IMR-90 (cell line): Measurements from ENCODE around the gene DLL1. TPM values are rescaled to one million over a fixed set of nuclear protein-coding genes. Genes with fewer than 3 reads are reported as not detected.

Source experiments
- ATAC-seq: fragments of 200-7000 bp; cut with Tn5 transposase; 2 replicates; pipeline ENCODE4 v1.9.1; 2020; ENCODE audit warnings: low read depth, mild to moderate bottlenecking, moderate library complexity
- BruUV-seq: library from RNA; stranded (reverse); fragments of 400-500 nt; replicated peaks from 2 replicates; lab custom pipeline; 2021; lab: Mats Ljungman, UMichigan
- CTCF ChIA-PET: fragments of 300-600 bp; formaldehyde crosslinking; extraction: SDS; loops from one replicate; lab custom pipeline; 2021; ENCODE audit warnings: antibody characterized with exemption; lab: Yijun Ruan, JAX
- POLR2A ChIA-PET: fragments of 300-600 bp; sonication (Branson Sonifier 250); formaldehyde crosslinking; loops from one replicate; lab custom pipeline; 2022; ENCODE audit warnings: antibody characterized with exemption; ENCODE audit not compliant: unreplicated experiment; lab: Charles Lee
- DNase-seq: peaks from one replicate; pipeline ENCODE4 v3.0.0; 2013
- H2AFZ ChIP-seq: replicated peaks from 2 replicates; pipeline ENCODE3; 2013; ENCODE audit warnings: low read length, mild to moderate bottlenecking; ENCODE audit not compliant: poor library complexity
- H2AK5ac ChIP-seq: 2 replicates; pipeline ENCODE4 v1.6.1; 2013; ENCODE audit warnings: low read depth, low read length, inconsistent platforms
- H2AK9ac ChIP-seq: replicated peaks from 2 replicates; pipeline ENCODE3; 2013; ENCODE audit warnings: mild to moderate bottlenecking, low read depth, low read length, moderate library complexity; ENCODE audit not compliant: poor library complexity
- H2BK120ac ChIP-seq: 2 replicates; pipeline ENCODE4 v1.6.1; 2013; ENCODE audit warnings: low read depth, low read length, inconsistent platforms
- H2BK15ac ChIP-seq: 3 replicates; pipeline ENCODE4 v1.6.1; 2013; ENCODE audit warnings: low read depth, low read length, inconsistent platforms
- H2BK20ac ChIP-seq: 2 replicates; pipeline ENCODE4 v1.6.1; 2013; ENCODE audit warnings: low read depth, mild to moderate bottlenecking, inconsistent platforms, low read length, moderate library complexity
- H2BK5ac ChIP-seq: 2 replicates; pipeline ENCODE4 v1.6.1; 2013; ENCODE audit warnings: mild to moderate bottlenecking, low read depth, low read length, inconsistent platforms; ENCODE audit not compliant: poor library complexity, severe bottlenecking
- H3K14ac ChIP-seq: replicated peaks from 2 replicates; pipeline ENCODE4 v1.6.1; 2013; ENCODE audit warnings: low read depth, low read length, inconsistent platforms
- H3K18ac ChIP-seq: 2 replicates; pipeline ENCODE4 v1.6.1; 2013; ENCODE audit warnings: low read depth, low read length, control low read depth
- H3K23ac ChIP-seq: 2 replicates; pipeline ENCODE4 v1.6.1; 2013; ENCODE audit warnings: low read depth, low read length, inconsistent platforms
- H3K27ac ChIP-seq: 2 replicates; pipeline ENCODE4 v1.5.1; 2013; ENCODE audit warnings: mild to moderate bottlenecking, control low read depth, low read length; ENCODE audit not compliant: insufficient read depth
- H3K27me3 ChIP-seq: 2 replicates; pipeline ENCODE4 v1.6.1; 2013; ENCODE audit warnings: low read length; ENCODE audit not compliant: control insufficient read depth, insufficient read depth
- H3K36me3 ChIP-seq: 2 replicates; pipeline ENCODE4 v1.6.1; 2013; ENCODE audit warnings: low read length, mixed read lengths; ENCODE audit not compliant: control insufficient read depth, insufficient read depth
- H3K4ac ChIP-seq: 2 replicates; pipeline ENCODE4 v1.6.1; 2013; ENCODE audit warnings: low read depth, low read length, inconsistent platforms
- H3K4me1 ChIP-seq: 2 replicates; pipeline ENCODE4 v1.6.1; 2013; ENCODE audit warnings: low read length, mixed read lengths; ENCODE audit not compliant: control insufficient read depth, insufficient read depth
- H3K4me2 ChIP-seq: 2 replicates; pipeline ENCODE4 v1.6.1; 2013; ENCODE audit warnings: low read depth, mild to moderate bottlenecking, control low read depth, low read length, moderate library complexity
- H3K4me3 ChIP-seq: 2 replicates; pipeline ENCODE4 v1.5.1; 2013; ENCODE audit warnings: low read depth, mild to moderate bottlenecking, control low read depth, low read length, moderate library complexity; ENCODE audit not compliant: insufficient read depth
- H3K56ac ChIP-seq: 2 replicates; pipeline ENCODE4 v1.6.1; 2013; ENCODE audit warnings: low read length, inconsistent platforms; ENCODE audit not compliant: insufficient read depth; ENCODE audit errors: extremely low read depth
- H3K79me1 ChIP-seq, 2 experiments: 2 replicates each; pipeline ENCODE4 v1.6.1; 2013; ENCODE audit warnings: low read length in 2 of 2, inconsistent platforms in 1 of 2, low read depth in 1 of 2
- H3K9ac ChIP-seq: 2 replicates; pipeline ENCODE4 v1.6.1; 2013; ENCODE audit warnings: low read depth, low read length, control low read depth
- H3K9me1 ChIP-seq: 2 replicates; pipeline ENCODE4 v1.6.1; 2013; ENCODE audit warnings: low read length, inconsistent platforms; ENCODE audit not compliant: insufficient read depth
- H3K9me3 ChIP-seq: 2 replicates; pipeline ENCODE4 v1.6.1; 2013; ENCODE audit warnings: low read length; ENCODE audit not compliant: control insufficient read depth, insufficient read depth
- H4K20me1 ChIP-seq: 2 replicates; pipeline ENCODE4 v1.6.1; 2013; ENCODE audit warnings: low read length, inconsistent platforms; ENCODE audit not compliant: insufficient read depth
- H4K5ac ChIP-seq: 2 replicates; pipeline ENCODE4 v1.6.1; 2013; ENCODE audit warnings: mild to moderate bottlenecking, low read depth, low read length, control low read depth
- H4K8ac ChIP-seq, 2 experiments: 2 replicates each; pipeline ENCODE4 v1.6.1; 2013; ENCODE audit warnings: low read depth in 2 of 2, low read length in 2 of 2, control low read depth in 1 of 2, inconsistent platforms in 1 of 2
- H4K91ac ChIP-seq: 2 replicates; pipeline ENCODE4 v1.6.1; 2013; ENCODE audit warnings: low read depth, low read length, inconsistent platforms; ENCODE audit not compliant: insufficient read depth
- MAFK ChIP-seq: IDR thresholded peaks from 2 replicates; pipeline ENCODE4 v1.6.1; 2012; ENCODE audit warnings: low read depth, low read length, improper control_type of control experiment
- SMC3 ChIP-seq: fragments of 150-350 bp; IDR thresholded peaks from 2 replicates; pipeline ENCODE4 v1.6.1; 2016; ENCODE audit warnings: low read depth, mild to moderate bottlenecking, antibody characterized with exemption, low read length, moderate library complexity
- WGBS, 2 experiments: methylation state at CpG; one replicate each; pipeline versions ENCODE4 v1.1.5 to v1.1.7; 2013; ENCODE audit warnings: missing lambda C conversion rate in 2 of 2; ENCODE audit not compliant: insufficient read length in 1 of 2; ENCODE audit errors: extremely low coverage in 2 of 2; 5-methylcytosine and 5-hydroxymethylcytosine counted together
- dilution Hi-C: fragments of 300-500 bp; cut with HindIII; formaldehyde crosslinking; loops from one replicate; pipeline ENCODE4 v1.14.3; 2018; ENCODE audit warnings: low sequenced_read_pairs; ENCODE audit not compliant: unreplicated experiment
- in situ Hi-C: fragments of 300-500 bp; cut with MboI; formaldehyde crosslinking; loops from 3 replicates; pipeline ENCODE4 v1.14.3; 2019; ENCODE audit warnings: low sequenced_read_pairs, inconsistent platforms, mixed read lengths
- intact Hi-C: fragments of 100-400 bp; cut with micrococcal nuclease; formaldehyde crosslinking; loops from 2 replicates; pipeline ENCODE4 v1.10.0; 2022
- polyA plus RNA-seq, 3 experiments: library from polyadenylated mRNA; depleted of rRNA; stranded (reverse); fragments of >200 nt; gene quantifications; 2 replicates each; pipeline ENCODE4 v1.2.3, GENCODE V29; 2012; ENCODE audit warnings: low replicate concordance in 1 of 3
- total RNA-seq: library from RNA; depleted of rRNA; stranded (reverse); fragments of >200 nt; gene quantifications from 2 replicates; pipeline ENCODE4 v1.2.3, GENCODE V29; 2012

Gene DLL1
- total and polyA plus RNA-seq, 2 of the 4 experiments (the other 2 are of a cell fraction) = under 0.01 to 0.31 TPM

DNA sequence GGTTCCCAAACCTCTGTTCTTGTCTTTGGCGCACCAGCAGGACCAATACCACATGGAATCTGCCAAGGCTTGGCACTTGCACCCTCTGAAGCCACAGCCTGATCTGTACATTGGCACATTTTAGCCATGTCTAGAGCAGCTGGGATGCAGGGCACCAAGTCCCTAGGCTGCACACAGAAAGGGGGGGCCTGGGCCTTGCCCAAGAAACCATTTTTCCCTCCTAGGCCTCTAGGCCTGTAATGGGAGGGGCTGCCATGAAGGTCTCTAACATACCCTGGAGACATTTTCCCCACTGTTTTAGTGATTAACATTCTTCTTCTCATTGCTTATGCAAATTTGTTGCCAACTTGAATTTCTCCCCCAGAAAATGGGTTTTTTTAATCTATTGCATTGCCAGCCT is 10.3 kb upstream of the DLL1 start:
- in situ Hi-C loops = loop anchor here (10.0 kb wide), 1 partner anchor 506 kb away; no protein-coding TSS in a partner anchor
- no peak overlapping the region for H3K14ac ChIP-seq
- no peak overlapping the region for H3K18ac ChIP-seq
- H2BK20ac ChIP-seq = no peak overlapping the region
- H2BK5ac ChIP-seq = no peak overlapping the region
- no peak overlapping the region for H3K4me2 ChIP-seq
- intact Hi-C loops = no loop called here
- H3K9me1 ChIP-seq = peaks cover 8% of the 10 kb centered on the region
- no peak for DNase-seq
- WGBS, 2 experiments = no CpG with 5 or more reads among the region's 1 CpG
- no peak overlapping the region for H4K5ac ChIP-seq
- H3K9me3 ChIP-seq = peaks cover 7% of the 10 kb centered on the region; the same call in 1 of the 2 replicates
- H2AK9ac ChIP-seq = no peak overlapping the region
- POLR2A ChIA-PET = no interaction called here
- no peak overlapping the region for H2AFZ ChIP-seq
- no TSS peak for BruUV-seq
- CTCF ChIA-PET = no interaction called here
- H3K36me3 ChIP-seq = no peaks in the 10 kb centered on the region
- dilution Hi-C loops = no loop called here
- H2BK15ac ChIP-seq = no peak overlapping the region
- H3K56ac ChIP-seq = no peak overlapping the region
- peaks cover 2% of the 10 kb centered on the region; the same call in 1 of the 2 replicates for H3K4me1 ChIP-seq
- H3K27me3 ChIP-seq = peaks cover 27% of the 10 kb centered on the region
- H2BK120ac ChIP-seq = no peak overlapping the region
- H4K91ac ChIP-seq = no peak overlapping the region
- H3K4ac ChIP-seq = no peak overlapping the region
- TF ChIP-seq MAFK (no peak), SMC3 (no peak)
- H3K27ac ChIP-seq = no peak overlapping the region
- H3K79me1 ChIP-seq = peaks cover 4 to 5% of the 10 kb centered on the region in 2 experiments; a peak in 2 of 4 replicates
- H3K9ac ChIP-seq = no peak overlapping the region
- H3K4me3 ChIP-seq = no peak overlapping the region
- H4K8ac ChIP-seq = no peak overlapping the region
- no peak overlapping the region for H2AK5ac ChIP-seq
- H4K20me1 ChIP-seq = no peaks in the 10 kb centered on the region
- ATAC-seq = no peak
- H3K23ac ChIP-seq = no peak overlapping the region
